GM18526 (cell line): ENCODE measurements around the gene EPHA2.

Experiments
- POLR2A ChIP-seq: IDR thresholded peaks from 3 replicates; pipeline ENCODE4 v1.6.1; 2011; ENCODE audit not compliant: insufficient read length; ENCODE audit errors: extremely low read depth

Gene EPHA2

DNA sequence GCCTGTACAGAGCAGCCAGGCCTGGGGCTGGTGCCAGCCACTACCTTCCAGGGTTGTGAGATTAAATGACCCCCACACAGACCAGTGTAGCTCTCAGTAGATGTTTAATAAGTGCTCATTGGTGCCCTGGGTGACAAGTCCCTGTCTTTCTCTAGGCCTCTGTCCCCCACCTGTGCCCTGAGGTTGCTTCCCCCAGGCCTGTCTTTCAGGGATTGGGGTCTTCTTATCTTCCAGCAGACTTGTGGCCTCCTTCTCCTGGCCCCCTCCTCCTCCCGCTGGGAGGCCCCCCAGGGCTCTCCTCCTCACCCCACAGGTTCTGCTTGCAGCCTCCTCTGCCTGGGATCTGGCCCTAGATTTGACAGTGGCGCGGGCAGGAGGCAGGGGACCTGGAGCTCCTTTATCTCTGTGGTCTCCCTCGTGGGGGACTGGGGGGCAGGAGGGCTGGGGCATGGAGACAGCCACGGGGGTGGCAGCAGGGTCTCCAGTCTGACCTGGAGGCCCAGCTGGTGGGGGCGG lies 40.3 kb downstream of the EPHA2 start:
- TF ChIP-seq POLR2A = no peak

DNA sequence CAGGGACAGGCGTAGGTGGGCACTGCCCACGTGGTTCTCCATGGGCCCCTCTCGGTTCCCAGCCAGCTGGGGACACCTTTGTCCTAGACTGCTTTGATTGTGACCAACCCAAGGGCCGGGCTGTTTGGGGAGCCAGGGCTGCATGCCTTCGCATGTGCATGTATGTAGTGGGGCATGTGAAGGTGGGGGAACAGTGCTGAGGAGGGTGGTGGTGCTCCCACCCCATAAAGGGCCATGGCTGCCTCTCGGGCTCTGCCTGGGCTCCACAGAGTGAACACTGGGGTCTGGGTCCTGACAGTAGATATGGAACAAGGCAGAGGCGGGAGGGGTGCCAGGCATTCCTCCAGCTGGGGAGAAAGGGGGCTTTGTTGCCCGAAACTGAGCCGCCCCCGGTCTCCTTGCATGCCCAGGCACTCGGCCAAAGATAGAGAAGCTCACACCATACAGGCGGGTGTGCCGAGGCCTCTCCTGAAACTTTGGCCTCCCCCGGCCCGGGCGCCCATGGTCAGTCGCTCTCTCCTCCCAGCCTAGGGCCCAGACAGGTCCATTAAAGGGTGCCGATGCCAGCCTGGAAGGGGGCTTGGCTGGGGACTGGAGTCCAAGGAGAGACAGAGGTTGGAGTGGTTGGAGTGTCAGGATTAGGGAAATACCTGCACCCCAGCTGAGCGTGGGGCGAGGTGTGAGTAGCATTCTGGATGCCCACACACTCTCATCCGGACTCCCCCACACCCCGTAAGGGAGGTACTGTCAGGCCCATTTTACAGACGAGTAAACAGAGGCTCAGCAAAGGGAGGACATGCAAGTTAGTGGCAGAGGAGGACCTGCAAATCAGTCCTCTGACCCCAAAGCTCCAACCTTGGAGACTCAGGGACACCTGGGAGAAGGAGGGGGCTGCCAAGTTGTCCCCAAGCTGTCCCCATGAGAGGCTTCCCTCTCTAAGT lies 41.1 kb downstream of the EPHA2 start:
- TF ChIP-seq POLR2A = no peak

DNA sequence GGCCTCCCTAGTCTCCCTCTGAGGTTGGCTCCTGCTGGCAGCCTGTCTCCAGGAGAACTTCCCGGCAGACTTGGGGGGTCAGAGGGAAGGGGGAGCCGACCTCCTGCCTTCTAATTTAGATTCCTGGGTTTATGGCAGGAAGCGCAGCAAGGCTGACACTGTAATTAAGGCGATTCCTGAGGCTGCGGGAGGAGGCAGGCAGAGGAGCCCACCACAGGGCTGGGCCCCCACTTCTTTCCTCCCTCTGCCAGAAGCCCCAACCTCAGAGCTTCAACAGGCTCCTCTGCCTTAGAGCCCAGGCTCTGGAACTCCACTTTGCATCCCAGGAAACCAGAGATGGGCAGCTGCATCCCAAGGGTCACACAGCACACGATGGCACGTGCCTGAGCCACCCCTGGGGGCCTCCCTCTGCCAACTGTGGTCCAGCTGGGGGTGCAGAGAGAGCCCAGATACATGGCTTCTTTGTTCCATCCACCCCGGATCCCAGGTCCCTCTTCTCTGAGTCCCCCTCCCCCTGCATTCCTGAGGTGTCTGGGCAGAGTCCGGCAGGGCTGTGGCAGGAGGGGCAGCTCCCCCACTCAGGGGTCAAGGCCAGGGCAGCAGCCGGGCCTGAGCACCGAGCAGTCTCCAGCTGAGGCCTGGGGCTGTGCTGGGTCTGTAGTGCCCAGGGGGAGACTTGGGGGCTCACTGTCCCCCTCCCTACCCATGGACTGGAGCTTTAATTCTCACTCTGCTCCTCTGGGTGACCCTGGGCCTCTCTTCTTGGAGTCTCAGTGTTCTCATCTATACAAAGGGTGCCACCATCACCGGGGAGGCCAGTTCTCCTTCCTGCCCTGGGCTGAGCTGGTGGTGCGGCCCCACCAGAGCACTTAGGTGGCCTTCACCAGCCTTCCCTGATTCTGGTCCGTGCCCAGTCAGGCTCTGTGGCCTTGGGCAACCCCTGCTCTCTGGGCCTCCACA lies 43.0 kb downstream of the EPHA2 start:
- TF ChIP-seq POLR2A = no peak

DNA sequence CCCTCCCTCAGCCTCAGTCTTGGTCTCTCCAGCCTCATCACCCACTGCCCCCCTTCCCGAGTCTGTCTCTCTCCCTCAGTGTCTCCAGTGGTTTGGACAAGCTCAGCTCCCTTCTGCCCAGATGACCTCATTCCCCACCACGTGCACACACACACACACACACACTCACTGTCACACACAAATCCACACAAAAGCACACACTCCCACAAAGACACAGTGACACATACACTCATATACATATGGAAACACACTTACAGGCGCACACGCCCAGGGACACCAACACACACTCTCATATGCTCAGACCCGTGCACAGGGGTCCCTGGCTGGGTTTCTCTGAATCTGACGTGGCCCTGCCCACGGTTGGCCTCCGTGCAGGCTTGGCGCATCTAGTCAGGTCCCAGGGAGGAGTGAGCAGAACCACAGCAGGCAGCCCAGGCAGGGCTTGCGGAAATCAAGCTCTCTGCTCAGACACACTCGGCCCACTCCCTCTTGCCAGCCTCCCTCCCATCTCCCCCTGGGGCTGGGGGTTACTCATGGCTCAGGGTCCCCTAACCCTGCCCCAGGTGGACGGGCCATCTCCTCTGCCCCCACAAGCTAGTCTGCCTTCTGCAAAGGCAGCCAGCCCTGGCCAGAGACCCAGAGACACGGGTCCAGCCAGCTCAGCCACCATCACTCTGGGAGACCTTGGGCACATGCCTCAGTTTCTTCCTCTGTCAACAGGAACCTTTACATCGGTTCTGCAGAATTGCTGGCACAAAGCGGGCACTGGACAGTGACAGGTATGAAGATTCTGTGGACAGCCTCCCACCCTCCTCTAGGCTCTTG lies 43.9 kb downstream of the EPHA2 start:
- TF ChIP-seq POLR2A = no peak

DNA sequence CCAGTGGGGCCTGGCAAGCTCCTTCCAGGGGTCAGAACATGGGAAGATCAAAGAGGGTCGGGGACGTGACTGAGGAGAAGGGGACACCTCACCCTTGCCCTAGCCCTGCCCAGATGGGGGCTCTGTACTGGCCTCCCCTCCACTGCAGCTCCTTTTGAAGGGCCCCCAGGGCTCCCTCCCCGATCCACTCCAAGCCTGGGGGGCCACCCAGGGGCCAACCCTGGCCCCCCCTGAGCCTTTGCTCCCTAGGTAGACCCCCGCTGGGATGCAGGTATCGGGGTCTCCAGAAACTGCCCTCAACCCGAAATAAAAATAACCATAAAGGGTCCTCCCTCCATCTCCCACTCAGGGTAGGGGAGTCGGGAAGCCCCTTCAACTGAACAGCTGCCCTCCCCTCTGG lies 45.0 kb downstream of the EPHA2 start:
- TF ChIP-seq POLR2A = no peak

DNA sequence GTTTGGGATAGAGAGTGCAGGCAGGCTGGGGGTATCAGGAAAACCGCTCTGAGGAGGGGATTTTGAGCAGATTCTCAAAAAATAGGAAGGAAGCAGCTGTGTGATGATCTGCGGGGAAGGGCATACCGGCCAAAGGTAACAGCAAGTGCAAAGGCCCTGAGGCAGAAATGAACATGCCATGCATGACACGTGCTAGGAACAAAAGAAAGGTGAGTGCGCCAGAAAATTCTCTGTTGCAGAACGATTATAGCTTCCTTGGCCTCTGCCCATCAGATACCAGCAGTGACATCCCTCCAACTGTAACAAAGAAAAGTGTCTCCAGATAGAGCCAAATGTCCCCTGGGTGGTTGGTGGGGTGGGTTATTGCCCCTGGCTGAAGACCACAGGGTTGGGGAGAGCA lies 45.4 kb downstream of the EPHA2 start:
- TF ChIP-seq POLR2A = no peak

DNA sequence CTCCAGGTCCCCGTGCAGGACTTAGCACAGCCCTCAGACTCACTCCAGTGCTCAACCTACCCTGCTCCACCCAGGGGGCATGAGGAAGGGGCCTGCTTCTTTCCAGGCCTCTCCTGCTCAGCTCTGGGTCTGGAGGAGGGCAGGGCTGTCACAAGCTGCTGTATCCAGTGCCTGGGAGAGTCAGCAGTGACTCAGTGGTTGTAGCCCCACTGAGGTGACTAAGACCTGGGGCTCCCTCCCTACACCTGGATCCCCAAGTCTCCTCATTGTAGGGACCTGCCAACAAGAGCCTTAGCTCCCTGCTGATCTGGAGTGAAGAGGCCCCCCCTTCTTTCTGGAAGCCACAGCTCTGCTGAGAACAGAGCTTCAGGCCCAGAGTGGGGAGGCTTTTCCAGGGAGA lies 46.3 kb downstream of the EPHA2 start:
- TF ChIP-seq POLR2A = no peak

DNA sequence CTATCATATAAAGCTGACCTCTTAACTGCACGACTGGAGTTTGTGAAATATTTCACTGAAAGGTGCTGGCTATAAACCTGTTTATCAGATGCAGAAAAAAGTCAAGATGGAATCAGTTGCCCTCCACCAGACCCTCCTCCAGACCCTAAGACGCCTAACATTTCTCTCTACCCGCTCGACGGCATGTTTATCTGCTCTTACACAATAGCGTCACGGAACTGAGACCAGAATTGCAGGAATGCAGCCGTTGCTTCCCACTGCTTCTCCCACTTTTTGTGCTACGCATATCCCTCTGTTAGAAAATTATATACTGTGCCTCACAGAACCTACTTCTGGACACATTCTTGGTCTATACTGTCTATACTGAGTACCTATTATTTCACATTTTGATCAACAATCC lies 54.2 kb downstream of the EPHA2 start:
- no peak for TF ChIP-seq POLR2A

DNA sequence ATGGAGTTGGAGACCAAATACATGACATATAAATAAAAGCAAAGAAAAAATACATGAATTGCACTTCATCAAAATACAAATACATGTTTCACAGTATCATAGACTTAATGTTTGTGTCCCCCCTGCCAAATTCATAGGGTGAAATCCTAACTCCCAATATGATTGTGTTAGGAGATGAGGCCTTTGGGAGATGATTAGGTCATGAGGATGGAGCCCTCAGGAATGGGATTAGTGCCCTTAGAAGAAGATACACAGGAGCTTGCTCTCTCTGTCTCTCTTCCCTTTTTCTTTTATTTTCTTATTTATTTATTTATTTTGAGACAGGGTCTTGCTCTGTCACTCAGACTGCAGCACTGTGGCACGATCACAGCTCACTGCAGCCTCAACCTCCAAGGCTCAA lies 56.5 kb downstream of the EPHA2 start:
- no peak for TF ChIP-seq POLR2A

DNA sequence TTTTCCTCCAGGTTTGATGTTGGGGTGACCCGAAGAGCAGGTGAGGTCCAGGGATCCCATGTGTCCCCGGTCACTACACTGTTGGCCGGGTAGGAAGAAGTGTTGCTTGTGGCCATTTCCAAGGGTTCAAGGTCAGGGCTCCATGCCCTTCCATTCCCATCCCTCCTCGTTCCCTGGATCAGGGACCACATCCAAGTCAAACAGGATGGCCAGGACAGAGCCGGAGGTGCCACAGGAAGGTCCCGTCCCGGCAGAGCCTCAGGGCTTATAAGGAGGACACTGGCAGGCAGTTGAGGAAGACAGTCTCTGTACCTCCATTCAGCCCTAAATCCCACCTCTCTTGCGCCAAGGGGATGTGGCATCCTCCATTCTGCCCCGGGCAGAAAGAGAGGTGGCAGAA lies 60.4 kb downstream of the EPHA2 start:
- TF ChIP-seq POLR2A = no peak

DNA sequence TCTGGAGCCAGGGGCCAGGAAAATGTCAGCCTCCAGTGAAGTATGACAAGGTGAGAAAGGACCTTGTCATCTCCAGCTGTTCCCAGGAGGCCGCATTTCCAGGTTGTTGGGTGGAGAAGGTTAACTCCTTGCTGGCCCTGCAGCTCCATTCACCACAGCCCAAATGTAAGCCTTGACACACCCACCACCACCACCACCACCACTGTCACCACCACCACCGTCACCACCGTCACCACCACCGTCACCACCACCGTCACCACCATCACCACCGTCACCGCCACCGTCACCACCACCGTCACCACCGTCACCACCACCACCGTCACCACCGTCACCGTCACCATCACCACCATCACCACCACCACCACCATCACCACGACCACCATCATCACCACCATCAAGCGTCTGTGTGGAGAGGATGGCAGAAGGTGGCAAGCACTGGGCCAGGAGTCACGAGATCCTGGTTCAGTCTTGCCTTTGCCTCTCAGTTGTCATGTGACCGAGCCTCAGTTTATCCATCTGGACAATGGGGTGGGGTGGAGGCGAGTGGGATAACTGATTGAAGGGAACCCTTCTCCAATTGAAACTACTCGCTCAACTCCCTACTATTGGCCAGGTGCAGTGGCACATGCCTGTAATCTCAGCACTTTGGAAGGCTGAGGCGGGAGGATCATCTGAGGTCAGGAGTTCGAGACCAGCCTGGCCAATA lies 61.3 kb downstream of the EPHA2 start:
- no peak for TF ChIP-seq POLR2A

DNA sequence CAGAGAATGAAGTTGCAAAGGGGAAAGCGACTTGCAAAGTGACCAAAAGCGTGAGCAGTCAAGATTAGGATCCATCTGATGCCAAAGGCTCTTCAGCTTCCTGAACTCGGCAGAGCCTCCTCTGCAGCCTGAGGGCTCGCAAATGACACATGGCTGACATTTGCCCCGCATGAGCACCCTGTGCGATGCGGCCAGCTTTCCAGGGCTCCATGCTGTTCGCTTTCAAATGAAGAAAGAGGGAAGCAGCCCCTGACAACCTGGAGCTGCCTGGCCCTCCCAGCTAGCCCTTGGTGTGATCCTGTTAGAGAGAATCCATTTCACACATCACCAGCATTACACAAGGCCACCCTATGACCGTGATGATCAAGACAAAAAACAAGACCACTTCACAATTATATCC lies 62.3 kb downstream of the EPHA2 start:
- no peak for TF ChIP-seq POLR2A

DNA sequence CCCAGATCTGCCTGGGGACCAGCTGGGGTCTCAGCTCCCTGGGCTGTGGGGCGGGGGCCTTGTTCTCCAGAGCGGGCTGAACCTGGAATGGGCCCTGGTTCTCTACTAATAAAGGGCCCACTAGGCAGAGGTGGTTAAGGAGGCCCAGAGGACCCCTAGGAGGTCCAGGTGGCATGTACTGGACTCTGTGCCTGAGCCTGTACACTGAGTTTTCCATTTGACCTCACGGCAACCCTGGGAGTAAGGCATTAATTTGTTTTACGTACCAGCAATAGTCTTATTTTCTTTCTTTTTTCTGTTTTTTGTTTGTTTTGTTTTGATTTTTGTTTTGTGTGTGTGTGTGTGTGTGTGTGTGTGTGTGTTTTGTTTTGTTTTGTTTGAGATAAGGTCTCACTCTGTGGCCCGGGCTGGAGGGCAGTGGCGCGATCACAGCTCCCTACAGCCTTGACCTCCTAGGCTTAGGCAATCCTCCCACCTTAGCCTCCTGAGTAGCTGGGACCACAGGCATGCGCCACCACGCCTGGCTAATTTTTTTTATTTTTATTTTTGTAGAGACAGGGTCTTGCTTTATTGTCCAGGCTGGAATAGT lies 62.9 kb downstream of the EPHA2 start:
- TF ChIP-seq POLR2A = no peak

DNA sequence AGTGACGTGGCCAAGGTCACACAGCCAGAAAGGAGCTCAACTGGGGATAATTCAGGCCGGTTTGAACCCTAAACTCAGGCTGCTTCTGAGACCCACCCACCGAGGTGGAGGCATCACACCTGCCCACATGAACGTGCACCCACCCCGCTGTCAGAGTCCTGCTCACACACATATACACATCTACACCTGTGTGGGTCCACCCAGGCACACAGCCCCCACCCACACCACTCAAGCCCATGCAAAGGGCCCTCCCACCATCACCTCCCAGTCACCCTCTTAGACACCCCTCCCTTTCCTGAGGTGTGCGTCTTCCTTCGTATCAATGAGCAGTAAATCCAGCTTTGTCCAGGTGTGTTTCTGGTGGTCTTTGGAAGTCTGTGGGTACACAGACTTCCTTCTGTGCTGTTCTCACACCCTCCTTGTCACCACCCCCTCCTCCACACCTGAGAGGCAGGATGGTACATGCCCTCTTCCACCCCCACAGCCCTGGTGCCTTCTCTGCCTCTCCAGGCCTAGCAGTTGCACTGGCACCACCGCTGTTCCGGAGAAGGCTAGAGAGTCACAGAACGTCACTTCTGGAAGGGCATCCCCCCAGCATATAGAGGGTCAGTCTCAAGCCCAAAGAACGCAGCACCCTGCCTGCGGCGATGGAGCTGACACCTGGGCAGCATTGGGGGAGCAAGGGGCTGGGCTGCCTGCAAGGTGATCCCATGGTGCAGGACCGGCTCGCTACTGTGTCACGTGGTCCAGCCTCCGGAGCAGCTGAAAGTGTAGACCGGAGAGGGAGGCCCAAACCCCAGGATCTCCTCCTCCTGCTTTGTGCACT lies 63.6 kb downstream of the EPHA2 start:
- TF ChIP-seq POLR2A = no peak
